Lower leg skin (tissue), 3 donors: ENCODE results near the gene ARRB2.

Experiments
- CTCF ChIP-seq, 3 donors: fragments of 450-650 bp; IDR thresholded peaks; one replicate each; pipeline ENCODE4 v1.5.1; 2016; ENCODE audit warnings: antibody characterized with exemption in 3 of 3, mild to moderate bottlenecking in 3 of 3, moderate library complexity in 2 of 3
- POLR2A ChIP-seq, 2 donors: fragments of 450-650 bp; IDR thresholded peaks; one replicate each; pipeline ENCODE4 v1.6.1; 2016 to 2017; ENCODE audit warnings: antibody characterized with exemption in 2 of 2, mild to moderate bottlenecking in 1 of 2, moderate library complexity in 1 of 2

DNA sequence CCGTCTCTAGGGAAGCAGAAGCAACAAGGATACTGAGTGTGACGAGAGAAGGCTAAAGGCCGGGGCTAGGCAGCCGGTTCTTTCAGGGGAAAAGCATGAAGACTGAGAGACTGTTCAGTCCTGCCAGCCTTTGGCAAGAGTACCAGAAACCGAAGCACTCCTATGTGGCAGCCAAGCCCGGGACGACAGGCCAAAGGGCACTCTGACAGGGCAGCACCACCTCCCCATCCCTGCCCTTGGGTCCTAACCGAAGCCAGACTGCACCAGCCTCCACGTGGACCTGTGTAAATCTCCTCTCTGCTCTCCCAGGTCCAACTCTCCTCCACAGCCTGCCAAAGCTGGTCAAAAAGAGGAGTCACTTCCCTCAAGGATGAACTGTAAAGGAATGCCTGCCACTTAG lies 45.4 kb upstream of the ARRB2 start:
- TF ChIP-seq CTCF (IDR thresholded peaks at IDR 0.05) (no peak), POLR2A (IDR thresholded peaks at IDR 0.05) (no peak)
